ENCODE measurements around the gene EBF3. TPM values are rescaled to one million over a fixed set of nuclear protein-coding genes. Genes with fewer than 3 reads are reported as not detected.

Gene EBF3
- total RNA-seq, 1 donor from 2014 or later = 0.53 TPM

GRCh38 chr10:129843131-129843541 lies 120.9 kb downstream of the EBF3 start:
- Histone ChIP-seq H3K4me1 (no peaks in the 10 kb centered on the region), H3K27ac (no peak overlapping the region), H3K4me3 (no peak overlapping the region), H3K36me3 (no peaks in the 10 kb centered on the region), H3K9me3 (no peaks in the 10 kb centered on the region), H3K27me3 (ENCODE audit: low read depth) (no peaks in the 10 kb centered on the region)
- no peak for DNase-seq
- TF ChIP-seq, protein P1, sequence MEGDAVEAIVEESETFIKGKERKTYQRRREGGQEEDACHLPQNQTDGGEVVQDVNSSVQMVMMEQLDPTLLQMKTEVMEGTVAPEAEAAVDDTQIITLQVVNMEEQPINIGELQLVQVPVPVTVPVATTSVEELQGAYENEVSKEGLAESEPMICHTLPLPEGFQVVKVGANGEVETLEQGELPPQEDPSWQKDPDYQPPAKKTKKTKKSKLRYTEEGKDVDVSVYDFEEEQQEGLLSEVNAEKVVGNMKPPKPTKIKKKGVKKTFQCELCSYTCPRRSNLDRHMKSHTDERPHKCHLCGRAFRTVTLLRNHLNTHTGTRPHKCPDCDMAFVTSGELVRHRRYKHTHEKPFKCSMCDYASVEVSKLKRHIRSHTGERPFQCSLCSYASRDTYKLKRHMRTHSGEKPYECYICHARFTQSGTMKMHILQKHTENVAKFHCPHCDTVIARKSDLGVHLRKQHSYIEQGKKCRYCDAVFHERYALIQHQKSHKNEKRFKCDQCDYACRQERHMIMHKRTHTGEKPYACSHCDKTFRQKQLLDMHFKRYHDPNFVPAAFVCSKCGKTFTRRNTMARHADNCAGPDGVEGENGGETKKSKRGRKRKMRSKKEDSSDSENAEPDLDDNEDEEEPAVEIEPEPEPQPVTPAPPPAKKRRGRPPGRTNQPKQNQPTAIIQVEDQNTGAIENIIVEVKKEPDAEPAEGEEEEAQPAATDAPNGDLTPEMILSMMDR (IDR thresholded peaks at IDR 0.05) = no peak
- intact Hi-C loops (cut with DNase I) = no loop called here
- no peak for ATAC-seq

DNA sequence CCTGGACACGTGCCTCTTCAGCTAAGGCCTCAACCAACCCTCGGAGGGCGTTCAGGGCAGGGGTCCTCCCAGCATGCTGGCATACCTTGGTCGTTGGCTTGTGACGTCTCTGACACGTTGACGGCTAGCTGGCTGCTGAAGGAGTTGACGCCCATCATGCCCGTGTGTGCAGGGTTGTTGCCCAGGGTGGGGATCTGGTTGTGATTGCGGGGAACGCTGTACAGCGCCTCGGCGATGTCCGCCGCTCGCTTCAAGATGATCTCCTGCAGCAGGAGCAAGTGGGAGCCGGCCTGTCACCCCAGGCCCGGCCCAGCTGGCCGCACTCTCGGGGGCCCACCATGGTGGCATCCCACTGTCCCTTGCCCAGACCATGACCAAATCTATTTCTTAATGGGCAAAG lies 122.0 kb downstream of the EBF3 start:
- no peak overlapping the region for H3K4me3 ChIP-seq
- DNase-seq = no peak
- no peaks in the 10 kb centered on the region for H3K9me3 ChIP-seq
- H3K4me1 ChIP-seq = no peaks in the 10 kb centered on the region
- TF ChIP-seq, protein P1 (IDR thresholded peaks at IDR 0.05) = no peak
- no peaks in the 10 kb centered on the region for H3K36me3 ChIP-seq
- no peak for ATAC-seq
- no peak overlapping the region for H3K27ac ChIP-seq
- H3K27me3 ChIP-seq (ENCODE audit: low read depth) = no peaks in the 10 kb centered on the region
- intact Hi-C loops (cut with DNase I) = no loop called here

DNA sequence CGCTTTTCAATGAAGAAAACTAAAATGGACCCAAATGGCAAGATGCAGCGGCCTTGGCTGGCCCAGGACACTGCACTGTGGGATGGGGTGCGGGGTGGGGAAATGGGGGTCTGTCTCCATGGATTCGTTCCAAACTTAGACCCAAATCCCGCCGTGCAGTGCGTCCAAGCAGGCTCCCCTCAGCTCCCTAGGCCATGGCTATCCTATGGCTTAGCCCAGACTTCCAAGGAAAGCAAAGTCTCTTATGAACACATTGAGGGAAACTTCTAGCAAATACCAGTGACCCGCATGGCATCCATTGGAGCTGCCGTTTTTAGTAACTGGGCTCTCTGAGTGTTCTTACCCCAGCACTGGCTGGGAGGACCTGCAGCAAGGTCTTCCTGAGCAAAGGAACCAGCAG lies 122.5 kb downstream of the EBF3 start:
- Histone ChIP-seq H3K27ac (no peak overlapping the region), H3K4me1 (no peaks in the 10 kb centered on the region), H3K9me3 (no peaks in the 10 kb centered on the region), H3K27me3 (ENCODE audit: low read depth) (no peaks in the 10 kb centered on the region), H3K4me3 (no peak overlapping the region), H3K36me3 (no peaks in the 10 kb centered on the region)
- TF ChIP-seq, protein P1 (IDR thresholded peaks at IDR 0.05) = no peak
- intact Hi-C loops (cut with DNase I) = no loop called here
- DNase-seq = no peak
- no peak for ATAC-seq

- H3K4me3 ChIP-seq = no peak overlapping the region
- H3K9me3 ChIP-seq = no peaks in the 10 kb centered on the region
- TF ChIP-seq, protein P1 (IDR thresholded peaks at IDR 0.05) = no peak
- DNase-seq (no peak), ATAC-seq (no peak)
- H3K27me3 ChIP-seq (ENCODE audit: low read depth) = no peaks in the 10 kb centered on the region
- intact Hi-C loops (cut with DNase I) = no loop called here
- no peak overlapping the region for H3K27ac ChIP-seq
- no peaks in the 10 kb centered on the region for H3K4me1 ChIP-seq
- no peaks in the 10 kb centered on the region for H3K36me3 ChIP-seq
Measured at GRCh38 chr10:129841071-129841470, 123.0 kb downstream of the EBF3 start.

- H3K9me3 ChIP-seq = no peaks in the 10 kb centered on the region
- H3K27ac ChIP-seq = no peak overlapping the region
- H3K27me3 ChIP-seq (ENCODE audit: low read depth) = no peaks in the 10 kb centered on the region
- DNase-seq = no peak
- H3K4me3 ChIP-seq = no peak overlapping the region
- no peaks in the 10 kb centered on the region for H3K4me1 ChIP-seq
- intact Hi-C loops (cut with DNase I) = no loop called here
- no peak for ATAC-seq
- TF ChIP-seq, protein P1 (IDR thresholded peaks at IDR 0.05) = no peak
- H3K36me3 ChIP-seq = no peaks in the 10 kb centered on the region
Measured at GRCh38 chr10:129840196-129840590, 123.9 kb downstream of the EBF3 start.

Measured in lower lobe of right lung (tissue), 2 donors.